Cardiac ventricle fibroblast (primary cell): ENCODE data around the gene MNS1. TPM values are rescaled to one million over a fixed set of nuclear protein-coding genes. Genes with fewer than 3 reads are reported as not detected.

ENCODE experiments used
- total RNA-seq: library from RNA; depleted of rRNA; stranded (reverse); fragments of >200 nt; gene quantifications from 2 replicates; pipeline ENCODE4 v1.2.3, GENCODE V29; 2015

MNS1 gene, protein sequence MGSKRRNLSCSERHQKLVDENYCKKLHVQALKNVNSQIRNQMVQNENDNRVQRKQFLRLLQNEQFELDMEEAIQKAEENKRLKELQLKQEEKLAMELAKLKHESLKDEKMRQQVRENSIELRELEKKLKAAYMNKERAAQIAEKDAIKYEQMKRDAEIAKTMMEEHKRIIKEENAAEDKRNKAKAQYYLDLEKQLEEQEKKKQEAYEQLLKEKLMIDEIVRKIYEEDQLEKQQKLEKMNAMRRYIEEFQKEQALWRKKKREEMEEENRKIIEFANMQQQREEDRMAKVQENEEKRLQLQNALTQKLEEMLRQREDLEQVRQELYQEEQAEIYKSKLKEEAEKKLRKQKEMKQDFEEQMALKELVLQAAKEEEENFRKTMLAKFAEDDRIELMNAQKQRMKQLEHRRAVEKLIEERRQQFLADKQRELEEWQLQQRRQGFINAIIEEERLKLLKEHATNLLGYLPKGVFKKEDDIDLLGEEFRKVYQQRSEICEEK
- total RNA-seq = 1.7 and 1.9 TPM in 2 replicates

DNA sequence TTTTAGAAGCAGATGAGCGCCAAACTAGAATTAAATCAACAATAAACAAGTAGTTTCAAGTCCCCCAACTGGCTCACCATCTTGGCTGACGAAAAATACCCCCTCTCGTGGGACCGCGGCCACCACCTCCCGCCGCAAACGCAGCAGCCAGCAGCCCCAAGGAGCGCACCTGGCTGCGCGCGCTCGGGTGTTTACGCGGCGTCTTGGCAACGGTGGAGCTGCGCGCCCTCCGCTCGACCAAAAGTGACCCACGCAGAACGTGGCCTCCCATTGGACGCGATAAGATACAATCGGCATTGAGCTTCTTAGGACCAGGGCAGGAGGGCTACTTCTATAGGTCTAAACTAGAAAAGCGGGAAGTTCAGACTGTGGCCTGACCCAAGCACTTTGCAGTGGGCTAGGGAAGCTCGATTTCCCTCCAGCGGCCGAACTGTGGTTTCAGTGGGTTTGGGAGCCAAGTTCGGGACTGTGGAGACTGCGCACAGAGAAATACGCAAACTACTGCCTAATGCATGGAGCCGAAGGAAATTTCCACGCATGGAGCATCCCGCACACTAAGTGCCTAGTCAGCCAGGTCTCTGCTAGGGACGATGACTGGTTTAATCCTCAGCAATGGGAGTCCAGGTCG, at the start of gene MNS1:
MNS1 (minus strand) TSS at position 245 of the 628 bp plus-strand sequence; CDS start at position 80, 165 bp downstream.

Other genes with a start within 250 kb of the MNS1 start
- gene RFX7, start 221.3 kb downstream of the MNS1 start, total RNA-seq = 9.2 and 10.2 TPM in 2 replicates
- gene TEX9, start 99.7 kb downstream of the MNS1 start, total RNA-seq = 1.6 and 4.0 TPM in 2 replicates